ENCODE measurements around the gene TCERG1L.
"Not testable (repeated sequence)": the region's sequence is repeated elsewhere in the genome, so short reads cannot be mapped to it uniquely, and the experiment has no call there.

Gene TCERG1L

GRCh38 chr10:131187274-131187673 is 124.2 kb downstream of the TCERG1L start:
- no peak for DNase-seq (ENCODE audit: low spot score)

- no peak for DNase-seq (ENCODE audit: low spot score)
These were observed 124.8 kb downstream of the TCERG1L start for GRCh38 chr10:131186547-131187253.

- DNase-seq (ENCODE audit: low spot score), result no peak
These were observed 127.0 kb downstream of the TCERG1L start for GRCh38 chr10:131184503-131184902.

GRCh38 chr10:131183546-131184045 is 127.9 kb downstream of the TCERG1L start:
- DNase-seq (ENCODE audit: low spot score), result no peak

GRCh38 chr10:131181456-131181855 is 130.1 kb downstream of the TCERG1L start:
- DNase-seq (ENCODE audit: low spot score), result no peak

- DNase-seq (ENCODE audit: low spot score), result no peak
These were observed 130.6 kb downstream of the TCERG1L start for GRCh38 chr10:131180740-131181415.

- no peak for DNase-seq (ENCODE audit: low spot score)
These were observed 131.4 kb downstream of the TCERG1L start for GRCh38 chr10:131180086-131180485.

GRCh38 chr10:131179361-131179760 is 132.2 kb downstream of the TCERG1L start:
- no peak for DNase-seq (ENCODE audit: low spot score)

GRCh38 chr10:131178521-131179331 is 132.8 kb downstream of the TCERG1L start:
- DNase-seq (ENCODE audit: low spot score), result no peak

- no peak for DNase-seq (ENCODE audit: low spot score)
These were observed 133.8 kb downstream of the TCERG1L start for GRCh38 chr10:131177431-131178327.

- no peak for DNase-seq (ENCODE audit: low spot score)
These were observed 134.6 kb downstream of the TCERG1L start for GRCh38 chr10:131176907-131177306.

- DNase-seq (ENCODE audit: low spot score), result not testable (repeated sequence)
These were observed 135.2 kb downstream of the TCERG1L start for GRCh38 chr10:131176324-131176723.

GRCh38 chr10:131175891-131176290 is 135.6 kb downstream of the TCERG1L start:
- DNase-seq (ENCODE audit: low spot score), result no peak

- no peak for DNase-seq (ENCODE audit: low spot score)
These were observed 136.6 kb downstream of the TCERG1L start for GRCh38 chr10:131174651-131175540.

- no peak for DNase-seq (ENCODE audit: low spot score)
These were observed 137.3 kb downstream of the TCERG1L start for GRCh38 chr10:131174211-131174565.

GRCh38 chr10:131173484-131174210 is 137.9 kb downstream of the TCERG1L start:
- DNase-seq (ENCODE audit: low spot score), result no peak

GRCh38 chr10:131172433-131172832 is 139.1 kb downstream of the TCERG1L start:
- DNase-seq (ENCODE audit: low spot score), result no peak

GRCh38 chr10:131169146-131169545 is 142.4 kb downstream of the TCERG1L start:
- DNase-seq (ENCODE audit: low spot score), result no peak

- DNase-seq (ENCODE audit: low spot score), result no peak
These were observed 143.2 kb downstream of the TCERG1L start for GRCh38 chr10:131168238-131168875.
